SK-N-MC (cell line): ENCODE measurements around the gene TRAF3IP3.

Experiments used
- EZH2 ChIP-seq: fragments of 200-600 bp; sonication (generic); IDR thresholded peaks from one replicate; pipeline ENCODE4 v1.6.1; 2017; ENCODE audit warnings: antibody characterized with exemption
- FOXP2 ChIP-seq: optimal IDR thresholded peaks from 2 replicates; pipeline ENCODE3; 2011; ENCODE audit warnings: mild to moderate bottlenecking, moderate library complexity; ENCODE audit not compliant: insufficient read depth; ENCODE audit errors: extremely low read length, control extremely low read depth

- TF ChIP-seq FOXP2 (no peak), EZH2 (no peak)
Measured at GRCh38 chr1:209813902-209814301, 58.0 kb downstream of the TRAF3IP3 start.
